Left ventricle myocardium inferior (tissue), 1 donor: Measurements from ENCODE around the gene COL25A1. TPM values are rescaled to one million over a fixed set of nuclear protein-coding genes. Genes with fewer than 3 reads are reported as not detected.

ENCODE experiments used
- DNase-seq: peaks from one replicate; pipeline ENCODE4 v3.0.0-alpha.2; 2020
- H3K27ac ChIP-seq: fragments of 200-600 bp; replicated peaks from 2 replicates; pipeline ENCODE4 v1.8.0; 2021
- H3K27me3 ChIP-seq: fragments of 200-600 bp; 2 replicates; pipeline ENCODE4 v1.8.0; 2021; ENCODE audit warnings: low read depth
- H3K36me3 ChIP-seq: fragments of 200-600 bp; 2 replicates; pipeline ENCODE4 v1.8.0; 2021
- H3K4me1 ChIP-seq: fragments of 200-600 bp; 2 replicates; pipeline ENCODE4 v1.8.0; 2021
- H3K4me3 ChIP-seq: fragments of 200-600 bp; 2 replicates; pipeline ENCODE4 v1.8.0; 2021; ENCODE audit warnings: mild to moderate bottlenecking, moderate library complexity
- H3K9me3 ChIP-seq: fragments of 200-600 bp; replicated peaks from 2 replicates; pipeline ENCODE4 v1.8.0; 2021
- CTCF ChIP-seq: fragments of 200-600 bp; IDR thresholded peaks from 2 replicates; pipeline ENCODE4 v1.8.0; 2021; ENCODE audit warnings: antibody characterized with exemption, mild to moderate bottlenecking, borderline replicate concordance
- intact Hi-C: fragments of 100-400 bp; cut with micrococcal nuclease; formaldehyde crosslinking; loops from one replicate; pipeline ENCODE4 v1.11.0; 2022
- total RNA-seq: library from RNA; stranded (reverse); fragmentation: NEBNext Ultra II Directional; extraction: Animal tissue kit (Norgen Biotek cat#: 25700); gene quantifications from one replicate; pipeline ENCODE4 v1.2.1, GENCODE V29; 2021
- donor health status: DM: no; HTN: yes; CAD: no; lungs with severe emphysema.

COL25A1 gene
- total RNA-seq, 1 donor from 2014 or later: 0.77 TPM

DNA sequence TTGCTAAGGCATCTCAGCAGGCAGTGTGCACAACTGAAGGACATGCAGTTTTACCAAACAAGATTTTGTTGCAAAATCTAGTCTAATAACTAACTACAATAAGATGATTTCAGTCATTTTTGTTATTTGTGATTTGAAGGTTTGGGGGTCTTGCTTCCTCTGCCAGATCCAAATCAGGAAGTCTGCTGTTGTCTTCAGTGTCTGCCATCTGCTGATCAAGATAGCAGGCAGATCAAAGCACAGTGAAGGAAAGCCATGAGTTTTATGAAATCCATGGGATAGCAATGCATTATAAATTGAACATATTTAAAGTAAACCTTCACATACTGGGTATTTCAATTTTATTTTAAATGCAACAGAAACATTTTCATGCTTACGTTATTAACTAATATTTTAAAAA, 370.5 kb downstream of the COL25A1 start:
- no peak for DNase-seq
- Histone ChIP-seq H3K4me1 (no peaks in the 10 kb centered on the region), H3K27me3 (no peaks in the 10 kb centered on the region), H3K36me3 (no peaks in the 10 kb centered on the region), H3K27ac (no peak overlapping the region), H3K4me3 (no peak overlapping the region), H3K9me3 (no peaks in the 10 kb centered on the region)
- intact Hi-C loops: no loop called here
- no peak for TF ChIP-seq CTCF

DNA sequence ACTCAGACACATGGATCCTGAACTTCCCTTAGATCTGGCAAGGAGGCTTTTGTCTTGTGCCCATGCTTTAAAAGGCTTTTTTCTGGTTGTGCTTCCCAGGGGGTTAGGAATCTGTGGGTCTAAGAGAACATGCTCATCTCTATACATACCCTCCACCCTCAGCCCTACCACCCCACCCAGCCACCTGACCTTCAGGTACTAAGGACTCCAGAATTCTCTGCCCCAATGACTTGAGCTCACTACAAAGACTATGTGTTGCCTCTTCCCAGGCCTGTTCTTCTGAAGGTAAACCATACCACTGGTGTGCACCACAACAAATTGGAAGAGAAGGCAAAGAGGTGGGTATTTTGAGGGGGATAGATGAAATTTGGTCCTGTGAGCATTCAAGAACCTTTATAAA, 372.3 kb downstream of the COL25A1 start:
- no peak for TF ChIP-seq CTCF
- no peak for DNase-seq
- no peak overlapping the region for H3K27ac ChIP-seq
- no peaks in the 10 kb centered on the region for H3K27me3 ChIP-seq
- no peak overlapping the region for H3K4me3 ChIP-seq
- H3K9me3 ChIP-seq: no peaks in the 10 kb centered on the region
- no peaks in the 10 kb centered on the region for H3K36me3 ChIP-seq
- intact Hi-C loops: no loop called here
- H3K4me1 ChIP-seq: peaks cover 11% of the 10 kb centered on the region

GRCh38 chr4:108926781-108927180, 375.7 kb downstream of the COL25A1 start:
- Histone ChIP-seq H3K9me3 (no peaks in the 10 kb centered on the region), H3K27me3 (no peaks in the 10 kb centered on the region), H3K27ac (no peak overlapping the region), H3K4me3 (no peak overlapping the region), H3K4me1 (peaks cover 11% of the 10 kb centered on the region), H3K36me3 (no peaks in the 10 kb centered on the region)
- intact Hi-C loops: no loop called here
- no peak for TF ChIP-seq CTCF
- no peak for DNase-seq

GRCh38 chr4:108926061-108926460, 376.4 kb downstream of the COL25A1 start:
- TF ChIP-seq CTCF: no peak
- intact Hi-C loops: no loop called here
- DNase-seq: no peak

DNA sequence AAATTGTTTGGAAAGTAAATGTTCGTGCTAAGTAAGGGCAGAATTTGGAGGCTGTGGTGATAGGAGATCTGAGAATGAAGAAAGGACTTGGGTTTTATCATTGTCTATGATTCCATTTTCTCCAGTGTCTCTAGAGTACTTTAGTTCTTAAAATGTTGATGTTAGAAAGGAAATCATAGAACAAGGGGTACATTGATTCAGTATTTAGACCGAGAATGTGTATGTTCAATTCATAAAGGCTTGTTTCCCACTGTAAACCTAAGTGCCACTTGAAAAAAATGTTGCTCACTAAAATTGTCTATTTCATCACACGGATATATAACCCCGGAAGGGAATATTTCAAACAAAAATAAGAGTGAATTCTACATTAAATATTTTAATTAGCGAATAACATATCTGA, 380.3 kb downstream of the COL25A1 start:
- no peaks in the 10 kb centered on the region for H3K27me3 ChIP-seq
- no peak for DNase-seq
- intact Hi-C loops: no loop called here
- H3K36me3 ChIP-seq: no peaks in the 10 kb centered on the region
- no peak for TF ChIP-seq CTCF
- H3K9me3 ChIP-seq: no peaks in the 10 kb centered on the region
- H3K4me3 ChIP-seq: no peak overlapping the region
- no peak overlapping the region for H3K27ac ChIP-seq
- peaks cover 11% of the 10 kb centered on the region for H3K4me1 ChIP-seq

More at GRCh38 chr4:108926061-108926460, 376.4 kb downstream of the COL25A1 start:
- Histone ChIP-seq H3K27ac (no peak overlapping the region), H3K27me3 (no peaks in the 10 kb centered on the region), H3K4me1 (peaks cover 11% of the 10 kb centered on the region), H3K4me3 (no peak overlapping the region), H3K9me3 (no peaks in the 10 kb centered on the region), H3K36me3 (no peaks in the 10 kb centered on the region)
